Adrenal gland (tissue), 12 donors: ENCODE results near the gene ISCA2. TPM values are rescaled to one million over a fixed set of nuclear protein-coding genes. Genes with fewer than 3 reads are reported as not detected.
A peak's percentile ranks its signal among the peaks of the same experiment; 100 is the strongest.

Source experiments
- DNase-seq, 7 donors: peaks; one replicate each; pipeline ENCODE4 v3.0.0-alpha.2; 2019 to 2020
- H3K27ac ChIP-seq, 5 donors: fragments of 200-600 bp; sonication (generic) in 4 of 5; 1 replicate in 3 of 5; 2 replicates in 2 of 5; pipeline versions ENCODE4 v1.5.1 to v1.8.0; 2016 to 2020; ENCODE audit warnings: mild to moderate bottlenecking in 1 of 5
- H3K27me3 ChIP-seq: fragments of 200-600 bp; 2 replicates; pipeline ENCODE4 v1.8.0; 2021
- H3K36me3 ChIP-seq, 2 donors: fragments of 200-600 bp; replicated peaks in 1 of 2; 1 replicate in 1 of 2; 2 replicates in 1 of 2; pipeline versions ENCODE4 v1.5.1 to v1.8.0; 2018 to 2022
- H3K4me1 ChIP-seq, 2 donors: fragments of 200-600 bp; replicated peaks in 1 of 2; 1 replicate in 1 of 2; 2 replicates in 1 of 2; pipeline versions ENCODE4 v1.5.1 to v1.8.0; 2018 to 2021
- H3K4me3 ChIP-seq, 4 donors: fragments of 200-600 bp; sonication (generic) in 3 of 4; one replicate each; pipeline ENCODE4 v1.5.1; 2016 to 2018
- H3K9me3 ChIP-seq, 3 donors: fragments of 200-600 bp; sonication (generic) in 1 of 3; replicated peaks in 1 of 3; 1 replicate in 2 of 3; 2 replicates in 1 of 3; pipeline versions ENCODE4 v1.5.1 to v1.8.0; 2016 to 2021
- CTCF ChIP-seq, 6 experiments: fragments of 450-650 bp in 4 of 6; fragments of 200-600 bp in 2 of 6; sonication (generic) in 1 of 6; IDR thresholded peaks; 1 replicate in 5 of 6; 2 replicates in 1 of 6; pipeline versions ENCODE4 v1.5.1 to v1.8.0; 2016 to 2021; ENCODE audit warnings: antibody characterized with exemption in 6 of 6, mild to moderate bottlenecking in 2 of 6, moderate library complexity in 1 of 6
- POLR2A ChIP-seq, 2 donors: fragments of 450-650 bp; IDR thresholded peaks; one replicate each; pipeline ENCODE4 v1.6.1; 2017; ENCODE audit warnings: antibody characterized with exemption in 2 of 2, mild to moderate bottlenecking in 2 of 2, moderate library complexity in 1 of 2
- WGBS, 4 donors: extraction: QIAGEN DNeasy Blood & Tissue Kit in 2 of 4; methylation state at CpG; one replicate each; pipeline versions ENCODE4 v1.1.5 to v1.1.7; 2013 to 2017; 5-methylcytosine and 5-hydroxymethylcytosine counted together
- intact Hi-C, 2 donors: fragments of 100-400 bp; cut with DNase I; formaldehyde crosslinking; loops; one replicate each; pipeline versions ENCODE4 v1.14.1 to v1.15.0; 2022 to 2023
- polyA plus RNA-seq, 3 donors: library from polyadenylated mRNA; stranded (reverse); fragments of 200-250 nt in 2 of 3; fragments of 350-450 nt in 1 of 3; fragmentation: Illumina TruSeq in 1 of 3; extraction: RNeasy Lipid Tissue Mini Kit (QIAGEN cat#74804) in 1 of 3; gene quantifications; one replicate each; pipeline ENCODE4 v1.2.3, GENCODE V29; 2013 to 2014
- total RNA-seq, 9 donors: library from RNA; depleted of rRNA in 4 of 9; stranded (reverse); fragments of >200 nt in 4 of 9; fragments of 120-200 nt in 1 of 9; fragmentation: NEBNext Ultra II Directional in 1 of 9; extraction: Animal tissue kit (Norgen Biotek cat#: 25700) in 1 of 9; gene quantifications; one replicate each; pipeline versions ENCODE4 v1.1.0 to v1.2.4, GENCODE V29; 2013 to 2023
- donor health status: healthy with polysubstance abuse.
- donor health status: Bipolar disorder and iron deficiency.
- donor health status: DM: yes; HTN: yes; CAD: no.
- donor health status: DM: no; HTN: no; CAD: no.
- donor health status: DM: no; HTN: no; CAD: no.
- donor health status: DM: yes; HTN: yes; CAD: no.

ISCA2 gene
- total and polyA plus RNA-seq, 12 donors: 13.2 to 63.6 (median 47.4) TPM

DNA sequence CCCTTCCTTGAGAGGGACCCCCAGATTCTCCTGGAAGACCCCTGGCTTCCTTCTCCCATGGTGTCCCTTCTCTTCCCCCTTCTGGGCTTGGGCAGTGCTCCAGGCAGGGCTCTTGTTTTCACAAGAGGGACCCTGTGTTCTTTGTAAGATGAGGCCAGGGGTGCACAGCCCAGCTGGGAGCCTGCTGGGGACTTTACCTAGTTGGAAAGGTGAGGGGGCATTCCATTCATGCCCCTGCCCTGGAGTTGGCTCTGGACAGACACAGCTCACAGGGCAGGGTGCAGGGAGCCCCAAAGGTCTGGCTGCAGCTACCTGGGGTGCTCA lies 31.2 kb downstream of the ISCA2 start:
- TF ChIP-seq CTCF (IDR thresholded peaks at IDR 0.05): no peak
- DNase-seq: no peak
- H3K9me3 ChIP-seq: no peaks in the 10 kb centered on the region
- no peaks in the 10 kb centered on the region for H3K27me3 ChIP-seq
- H3K4me3 ChIP-seq: no peak overlapping the region
- H3K4me1 ChIP-seq: peaks cover 9% of the 10 kb centered on the region in 2 donors
- no peaks in the 10 kb centered on the region for H3K36me3 ChIP-seq
- intact Hi-C loops: no loop called here
- no peak overlapping the region for H3K27ac ChIP-seq

GRCh38 chr14:74525361-74525851 lies 31.8 kb downstream of the ISCA2 start:
- 49 to 54% (median 53%) methylated on average over 4 of the region's 4 CpGs for WGBS, 4 donors
- intact Hi-C loops: no loop called here
- H3K4me1 ChIP-seq: peaks cover 9% of the 10 kb centered on the region in 2 donors
- H3K9me3 ChIP-seq: no peaks in the 10 kb centered on the region
- H3K4me3 ChIP-seq: no peak overlapping the region
- no peaks in the 10 kb centered on the region for H3K36me3 ChIP-seq
- H3K27me3 ChIP-seq: no peaks in the 10 kb centered on the region
- peak in 1 of 7 donors; percentile 38 for DNase-seq
- TF ChIP-seq CTCF (IDR thresholded peaks at IDR 0.05): no peak
- TF ChIP-seq POLR2A (IDR thresholded peaks at IDR 0.05): no peak
- H3K27ac ChIP-seq: no peak overlapping the region

DNA sequence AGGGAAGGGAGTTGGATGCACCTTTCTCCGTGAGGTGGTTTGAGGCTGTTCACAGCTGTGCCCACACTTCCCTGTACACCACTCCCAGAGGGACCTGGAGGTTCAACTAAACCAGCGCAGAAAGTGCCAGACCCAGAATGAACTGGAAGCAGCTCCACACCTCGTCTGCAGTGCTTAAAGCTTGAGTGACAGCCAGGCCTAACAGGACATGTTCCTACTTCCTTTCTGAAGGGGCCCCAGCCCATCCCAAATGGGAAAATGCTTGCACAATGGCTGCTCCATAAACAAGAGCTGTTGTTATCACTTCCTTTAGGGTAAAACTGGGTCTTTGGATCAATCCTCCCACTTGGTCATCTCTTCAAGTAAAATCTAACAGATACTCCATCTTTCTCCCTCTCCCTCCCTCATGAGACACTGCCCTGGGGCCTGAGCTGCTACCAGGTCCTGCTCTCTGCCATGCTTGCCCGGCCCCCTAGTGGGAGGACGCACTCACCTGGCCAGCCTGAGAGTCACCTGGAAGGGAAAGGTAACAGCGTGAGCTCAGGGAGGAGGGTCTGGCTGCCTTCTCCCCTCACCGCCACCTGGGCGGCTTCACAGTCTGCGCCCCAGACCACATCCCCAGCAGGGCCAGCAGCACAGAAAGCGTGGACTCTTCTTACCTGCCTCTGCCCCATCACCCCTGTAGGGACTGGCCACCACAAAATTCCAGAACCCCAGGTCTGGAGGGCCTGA lies 33.5 kb downstream of the ISCA2 start:
- H3K4me3 ChIP-seq: no peak overlapping the region
- no peak overlapping the region for H3K27ac ChIP-seq
- H3K4me1 ChIP-seq: peaks cover 9% of the 10 kb centered on the region in 2 donors
- H3K36me3 ChIP-seq: no peaks in the 10 kb centered on the region
- no peak for TF ChIP-seq CTCF (IDR thresholded peaks at IDR 0.05)
- TF ChIP-seq POLR2A (IDR thresholded peaks at IDR 0.05): no peak
- intact Hi-C loops: no loop called here
- no peak for DNase-seq
- no peaks in the 10 kb centered on the region for H3K9me3 ChIP-seq
- no peaks in the 10 kb centered on the region for H3K27me3 ChIP-seq
- 81 to 93% (median 87%) methylated on average over 9 to 10 of the region's 10 CpGs for WGBS, 4 donors

DNA sequence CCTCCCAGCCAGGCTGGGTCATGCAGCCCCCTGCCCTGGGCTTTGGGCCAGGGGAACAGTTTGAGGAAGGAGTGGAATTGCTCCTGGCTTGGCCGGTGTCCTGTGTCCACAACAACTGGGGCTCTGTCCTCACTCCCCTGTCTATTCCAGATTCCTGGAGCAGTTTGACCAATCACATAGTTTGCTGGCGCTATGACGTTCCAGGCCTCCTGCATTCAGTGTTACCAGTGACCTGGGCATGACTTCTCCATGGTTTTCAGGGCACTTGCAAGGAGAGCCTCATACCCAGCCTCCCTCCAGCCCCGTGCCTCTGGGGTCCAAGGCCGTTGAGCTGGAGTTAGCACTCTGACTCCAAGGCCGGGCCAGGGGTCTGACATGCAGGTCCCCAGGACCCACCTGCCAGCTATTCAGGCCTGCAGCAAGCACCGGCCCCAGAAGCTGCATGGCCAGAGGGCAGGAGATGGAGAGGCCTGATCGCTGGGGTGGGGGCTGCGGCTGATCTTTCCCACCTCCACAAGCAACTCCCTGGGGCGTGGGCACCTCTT lies 34.2 kb downstream of the ISCA2 start:
- Histone ChIP-seq H3K4me3 (no peak overlapping the region), H3K36me3 (no peaks in the 10 kb centered on the region), H3K27ac (no peak overlapping the region), H3K27me3 (no peaks in the 10 kb centered on the region), H3K9me3 (no peaks in the 10 kb centered on the region), H3K4me1 (peaks cover 9% of the 10 kb centered on the region in 2 donors)
- 48 to 77% (median 74%) methylated on average over 6 to 10 of the region's 10 CpGs for WGBS, 4 donors
- DNase-seq: no peak
- TF ChIP-seq CTCF (IDR thresholded peaks at IDR 0.05) (no peak), POLR2A (IDR thresholded peaks at IDR 0.05) (no peak)
- intact Hi-C loops: no loop called here
